NCI-H2196 (cell line): ENCODE data around the gene RORB.
A peak's percentile ranks its signal among the peaks of the same experiment; 100 is the strongest.

Experiments used
- DNase-seq: peaks from one replicate; lab custom pipeline; 2025; ENCODE audit not compliant: unreplicated experiment; lab: John Stamatoyannopoulos, UW

The RORB gene

GRCh38 chr9:74589576-74589975, 92.4 kb downstream of the RORB start:
- DNase-seq: no peak

- no peak for DNase-seq
Observed at GRCh38 chr9:74595286-74595685, 98.2 kb downstream of the RORB start.

- DNase-seq: no peak
Observed at GRCh38 chr9:74598874-74599273, 101.7 kb downstream of the RORB start.

- no peak for DNase-seq
Observed at GRCh38 chr9:74609671-74610405, 112.7 kb downstream of the RORB start.

- no peak for DNase-seq
Observed at GRCh38 chr9:74610523-74611061, 113.5 kb downstream of the RORB start.

GRCh38 chr9:74630228-74630627, 133.1 kb downstream of the RORB start:
- no peak for DNase-seq

- no peak for DNase-seq
Observed at GRCh38 chr9:74639112-74639511, 142.0 kb downstream of the RORB start.

- DNase-seq: no peak
Observed at GRCh38 chr9:74642376-74642775, 145.2 kb downstream of the RORB start.

- DNase-seq: no peak
Observed at GRCh38 chr9:74643303-74643923, 146.3 kb downstream of the RORB start.

- no peak for DNase-seq
Observed at GRCh38 chr9:74644023-74644422, 146.9 kb downstream of the RORB start.

GRCh38 chr9:74645007-74645639, 148.0 kb downstream of the RORB start:
- DNase-seq: peak; percentile 9

GRCh38 chr9:74653410-74654080, 156.4 kb downstream of the RORB start:
- no peak for DNase-seq

- DNase-seq: no peak
Observed at GRCh38 chr9:74662674-74663073, 165.5 kb downstream of the RORB start.

GRCh38 chr9:74663439-74663838, 166.3 kb downstream of the RORB start:
- no peak for DNase-seq

- DNase-seq: no peak
Observed at GRCh38 chr9:74666625-74667316, 169.6 kb downstream of the RORB start.

- no peak for DNase-seq
Observed at GRCh38 chr9:74672237-74672636, 175.1 kb downstream of the RORB start.

- DNase-seq: no peak
Observed at GRCh38 chr9:74674077-74674476, 176.9 kb downstream of the RORB start.

- DNase-seq: no peak
Observed at GRCh38 chr9:74681906-74682305, 184.8 kb downstream of the RORB start.

- no peak for DNase-seq
Observed at GRCh38 chr9:74683322-74683721, 186.2 kb downstream of the RORB start.

- no peak for DNase-seq
Observed at GRCh38 chr9:74691058-74691457, 193.9 kb downstream of the RORB start.

GRCh38 chr9:74696520-74696919, 199.4 kb downstream of the RORB start:
- no peak for DNase-seq
